Measurements from ENCODE around the gene CACNA1A.

CACNA1A gene

GRCh38 chr19:13238891-13239534 is 267.3 kb downstream of the CACNA1A start:
- no peak for DNase-seq (ENCODE audit: low read depth)
- no peak for TF ChIP-seq CTCF (conservative IDR thresholded peaks at IDR 0.05; ENCODE audit: low read length)
- H3K4me3 ChIP-seq (ENCODE audit: low read length): no peak overlapping the region

GRCh38 chr19:13234518-13234917 is 271.8 kb downstream of the CACNA1A start:
- H3K4me3 ChIP-seq (ENCODE audit: low read length): no peak overlapping the region
- peak; percentile 56 for TF ChIP-seq CTCF (conservative IDR thresholded peaks at IDR 0.05; ENCODE audit: low read length)
- DNase-seq (ENCODE audit: low read depth): peak; percentile 24

- TF ChIP-seq CTCF (conservative IDR thresholded peaks at IDR 0.05; ENCODE audit: low read length): no peak
- no peak overlapping the region for H3K4me3 ChIP-seq (ENCODE audit: low read length)
- no peak for DNase-seq (ENCODE audit: low read depth)
Measured at GRCh38 chr19:13231663-13232062, 274.6 kb downstream of the CACNA1A start.

- no peak for TF ChIP-seq CTCF (conservative IDR thresholded peaks at IDR 0.05; ENCODE audit: low read length)
- no peak overlapping the region for H3K4me3 ChIP-seq (ENCODE audit: low read length)
- no peak for DNase-seq (ENCODE audit: low read depth)
Measured at GRCh38 chr19:13229246-13229645, 277.0 kb downstream of the CACNA1A start.

GRCh38 chr19:13228561-13228960 is 277.7 kb downstream of the CACNA1A start:
- H3K4me3 ChIP-seq (ENCODE audit: low read length): no peak overlapping the region
- peak; percentile 4; the same call in 1 of the 2 replicates for TF ChIP-seq CTCF (conservative IDR thresholded peaks at IDR 0.05; ENCODE audit: low read length)
- no peak for DNase-seq (ENCODE audit: low read depth)

GRCh38 chr19:13226983-13227382 is 279.3 kb downstream of the CACNA1A start:
- no peak for TF ChIP-seq CTCF (conservative IDR thresholded peaks at IDR 0.05; ENCODE audit: low read length)
- no peak for DNase-seq (ENCODE audit: low read depth)
- H3K4me3 ChIP-seq (ENCODE audit: low read length): no peak overlapping the region

Data from AG10803 (cell line).